Esophagus muscularis mucosa (tissue), 3 donors: Measurements from ENCODE around the gene PSMB3.

Source experiments
- CTCF ChIP-seq, 3 experiments: fragments of 200-600 bp in 2 of 3; fragments of 450-650 bp in 1 of 3; sonication (generic) in 2 of 3; IDR thresholded peaks; one replicate each; pipeline ENCODE4 v1.5.1; 2017 to 2019; ENCODE audit warnings: antibody characterized with exemption in 3 of 3, mild to moderate bottlenecking in 2 of 3, moderate library complexity in 1 of 3
- EP300 ChIP-seq: sonication (generic); formaldehyde crosslinking; IDR thresholded peaks from one replicate; pipeline ENCODE4 v1.6.1; 2017; ENCODE audit warnings: antibody characterized with exemption

GRCh38 chr17:38773258-38773657 is 20.7 kb downstream of the PSMB3 start:
- TF ChIP-seq CTCF (IDR thresholded peaks at IDR 0.05) (no peak), EP300 (no peak)
